ENCODE data around the gene TMEM161A.

Gene TMEM161A

DNA sequence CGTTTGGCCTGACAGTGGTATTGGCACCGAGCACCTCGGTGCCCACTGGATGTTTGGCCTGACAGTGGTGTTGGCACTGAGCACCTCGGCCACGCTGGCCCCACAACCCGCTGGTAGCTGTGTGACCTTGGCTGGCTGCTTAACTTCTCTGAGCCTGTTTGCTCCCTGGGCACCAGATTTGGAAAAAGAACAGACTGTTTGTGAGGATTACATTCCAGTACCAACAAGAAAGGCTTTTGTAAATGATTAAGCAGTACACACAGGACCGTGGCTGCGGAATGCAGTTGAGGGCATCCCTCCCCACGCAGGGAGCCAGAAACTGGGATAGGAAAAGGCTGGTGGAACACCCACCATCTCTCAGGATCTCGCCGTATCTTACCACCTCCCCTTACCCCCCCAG is 42.6 kb downstream of the TMEM161A start:
- DNase-seq: no peak

DNA sequence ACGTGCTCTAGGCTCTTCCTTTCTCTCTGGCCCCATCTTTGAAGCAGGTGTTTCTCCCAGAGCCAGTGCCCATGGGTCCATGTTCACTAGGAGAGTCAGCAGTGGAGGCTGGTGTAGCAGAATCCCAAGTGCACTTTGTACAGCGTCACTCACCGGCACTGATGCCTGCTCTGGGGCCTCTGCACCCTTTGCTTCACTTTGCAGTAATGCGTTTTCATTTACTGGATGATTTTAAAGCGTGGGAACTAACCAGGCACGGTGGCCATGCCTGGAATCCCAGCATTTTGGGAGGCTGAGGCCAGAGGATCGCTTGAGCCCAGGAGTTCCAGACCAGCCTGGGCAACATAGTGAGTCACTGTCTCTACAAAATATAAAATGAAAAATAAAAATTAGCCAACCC is 43.8 kb downstream of the TMEM161A start:
- DNase-seq: no peak

DNA sequence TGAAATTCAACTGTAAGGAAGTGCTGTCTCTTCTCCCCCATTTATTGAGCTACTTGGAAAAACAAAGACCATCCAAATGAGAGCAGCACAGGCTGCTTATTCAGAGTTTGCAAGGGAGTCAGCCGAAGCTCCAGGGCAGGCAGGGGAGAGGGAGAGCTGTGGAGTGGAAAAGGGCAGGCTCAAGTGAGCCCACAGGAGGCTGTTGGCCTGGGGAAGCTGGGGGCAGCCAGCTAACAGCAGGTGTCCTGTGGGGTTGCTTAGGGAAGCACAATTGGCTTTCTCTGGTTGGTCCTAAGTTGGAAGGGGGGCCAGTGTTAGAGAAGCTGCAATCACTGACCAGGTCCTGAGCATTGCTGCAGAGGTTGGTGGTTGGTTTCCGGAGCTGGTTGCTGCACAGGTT is 50.6 kb downstream of the TMEM161A start:
- DNase-seq: no peak

DNA sequence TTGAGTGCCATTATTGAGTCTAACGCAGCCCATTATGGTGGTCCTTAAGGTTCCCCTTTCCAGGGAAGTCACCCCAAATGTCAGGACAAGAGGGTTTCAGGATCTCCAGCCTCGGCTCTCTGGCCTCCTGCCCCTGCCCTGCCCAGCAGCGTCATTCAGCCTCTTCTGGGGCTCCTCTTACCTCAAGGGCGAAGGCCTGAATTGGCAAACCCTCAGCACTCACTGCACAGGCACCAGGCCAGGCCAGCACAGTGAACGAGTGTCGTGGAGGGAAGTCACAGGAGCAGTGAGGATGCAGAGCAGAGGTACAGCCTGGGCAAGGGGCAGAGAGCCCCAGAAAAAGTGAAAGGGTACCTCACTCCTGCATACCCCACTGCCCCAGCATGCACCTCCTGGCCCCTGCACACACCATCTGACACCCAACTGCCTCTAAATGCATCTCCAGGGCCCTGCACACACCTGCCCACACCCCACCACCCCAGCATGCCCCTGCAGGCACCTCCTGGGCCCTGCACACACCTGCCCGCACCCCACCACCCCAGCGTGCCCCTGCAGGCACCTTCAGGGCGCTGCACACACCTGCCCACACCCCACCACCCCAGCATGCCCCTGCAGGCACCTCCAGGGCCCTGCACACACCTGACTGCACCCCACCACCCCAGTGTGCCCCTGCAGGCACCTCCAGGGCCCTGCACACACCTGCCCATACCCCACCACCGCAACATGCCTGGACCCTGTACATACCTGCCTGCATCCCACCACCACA is 54.7 kb downstream of the TMEM161A start:
- DNase-seq: no peak

DNA sequence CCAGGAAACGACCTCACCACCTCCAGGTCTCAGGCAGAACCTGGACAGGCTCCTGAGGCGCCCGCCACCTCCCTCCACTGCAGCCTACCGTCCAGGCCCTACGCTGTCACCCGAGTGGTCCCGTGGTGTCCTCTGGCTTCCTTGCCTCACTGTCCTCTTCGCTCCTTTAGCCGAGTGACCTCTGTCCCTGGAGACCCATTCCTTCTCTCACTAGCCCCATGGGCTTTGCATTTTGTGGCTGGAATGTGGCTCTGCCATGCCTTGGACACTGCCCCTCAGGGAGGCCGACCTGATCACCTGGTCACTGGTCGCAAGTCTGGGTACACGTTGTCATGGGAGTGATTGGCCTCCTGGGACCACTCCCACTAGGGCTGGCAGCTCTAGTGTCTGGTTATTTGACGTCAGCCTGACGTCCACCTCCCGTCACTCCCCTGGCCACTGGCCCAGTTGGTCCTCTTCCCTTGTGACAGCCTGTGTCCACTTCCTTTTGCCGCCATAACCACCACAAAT is 56.6 kb downstream of the TMEM161A start:
- DNase-seq: no peak

DNA sequence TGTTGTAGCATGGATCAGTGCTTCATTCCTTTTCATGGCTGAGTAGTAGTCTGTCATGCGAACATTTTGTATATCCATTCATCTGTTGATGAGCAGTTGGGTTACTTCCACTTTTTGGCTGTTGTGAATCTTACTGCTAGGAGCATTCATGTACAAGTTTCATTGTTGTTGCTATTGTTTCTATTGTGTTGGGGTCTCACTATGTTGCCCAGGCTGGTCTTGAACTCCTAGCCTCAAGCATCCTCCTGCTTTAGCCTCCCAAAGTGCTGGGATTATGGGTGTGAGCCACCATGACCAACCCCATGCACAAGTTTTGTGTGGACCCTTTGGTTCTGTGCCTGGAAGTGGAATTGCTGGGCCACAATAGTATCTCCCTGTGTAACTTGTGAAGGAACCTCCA is 58.7 kb downstream of the TMEM161A start:
- DNase-seq: no peak

DNA sequence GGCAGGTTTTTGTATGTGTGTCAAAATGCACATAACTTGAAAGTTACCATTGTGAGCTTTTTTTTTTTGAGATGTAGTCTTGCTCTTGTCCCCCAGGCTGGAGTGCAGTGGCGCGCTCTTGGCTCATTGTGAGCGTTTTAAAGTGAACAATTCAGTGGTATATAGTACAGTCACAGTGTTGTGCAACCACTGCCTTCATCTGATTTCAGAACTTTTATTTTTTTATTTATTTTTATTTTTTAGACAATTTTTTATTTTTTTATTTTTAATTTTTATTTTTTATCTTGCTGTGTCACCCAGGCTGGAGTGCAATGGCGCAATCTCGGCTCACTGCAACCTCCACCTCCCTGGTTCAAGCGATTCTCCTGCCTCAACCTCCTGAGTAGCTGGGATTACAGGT is 59.5 kb downstream of the TMEM161A start:
- DNase-seq: no peak

DNA sequence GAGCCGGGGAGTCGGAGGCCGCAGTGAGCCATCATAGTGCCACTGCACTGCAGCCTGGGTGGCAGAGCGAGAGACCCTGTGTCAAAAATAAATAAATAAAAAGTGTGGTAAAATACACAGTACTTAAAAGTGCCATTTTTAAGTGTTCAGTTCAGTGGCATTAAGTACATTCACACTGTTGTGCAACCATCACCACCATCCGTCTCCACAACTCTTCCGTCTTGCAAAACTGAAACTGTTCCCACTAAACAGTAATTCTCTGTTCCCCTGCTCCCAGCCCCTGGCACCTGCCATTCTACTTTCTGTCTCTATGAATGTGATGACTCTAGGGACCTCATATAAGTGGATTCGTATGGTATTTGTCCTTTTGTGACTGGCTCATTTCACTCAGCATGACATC is 61.2 kb downstream of the TMEM161A start:
- no peak for DNase-seq

DNA sequence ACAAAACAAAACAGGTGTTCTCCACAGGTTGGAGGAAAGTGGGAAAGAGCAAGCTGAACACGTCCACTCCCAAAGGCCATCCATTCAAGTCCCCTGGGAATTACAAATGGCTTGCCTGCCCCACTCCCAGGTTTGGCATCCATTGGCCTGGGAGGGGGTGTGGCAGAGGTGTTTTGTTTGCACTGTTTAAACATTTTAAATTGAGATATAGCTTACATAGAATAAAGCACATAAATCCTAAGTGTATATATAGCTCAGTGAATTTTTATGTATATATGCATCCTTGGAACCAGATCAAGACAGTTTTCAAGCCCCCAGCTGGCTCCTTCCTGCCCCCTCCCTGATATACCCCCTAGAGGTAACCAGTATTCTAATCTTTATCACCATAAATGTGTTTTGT is 61.8 kb downstream of the TMEM161A start:
- no peak for DNase-seq

DNA sequence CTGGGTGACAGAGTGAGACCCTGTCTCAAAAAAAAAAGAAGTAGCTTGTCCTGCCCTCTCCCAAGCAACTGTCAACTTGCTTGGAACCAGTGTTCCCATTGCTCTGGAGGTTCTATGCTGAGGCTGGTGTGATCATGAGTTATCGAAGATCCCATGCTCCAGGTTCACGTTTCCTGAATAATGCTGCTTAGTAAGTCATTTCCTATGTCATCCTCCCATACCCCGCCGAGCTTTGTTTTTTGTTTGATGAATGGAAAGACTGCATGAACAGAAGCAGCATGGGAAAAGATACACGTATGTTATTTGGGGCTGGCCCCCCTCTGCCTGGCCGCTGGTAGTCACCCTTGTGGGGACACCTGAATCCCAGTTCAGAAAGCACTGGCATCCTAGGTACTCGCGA is 63.2 kb downstream of the TMEM161A start:
- no peak for DNase-seq

DNA sequence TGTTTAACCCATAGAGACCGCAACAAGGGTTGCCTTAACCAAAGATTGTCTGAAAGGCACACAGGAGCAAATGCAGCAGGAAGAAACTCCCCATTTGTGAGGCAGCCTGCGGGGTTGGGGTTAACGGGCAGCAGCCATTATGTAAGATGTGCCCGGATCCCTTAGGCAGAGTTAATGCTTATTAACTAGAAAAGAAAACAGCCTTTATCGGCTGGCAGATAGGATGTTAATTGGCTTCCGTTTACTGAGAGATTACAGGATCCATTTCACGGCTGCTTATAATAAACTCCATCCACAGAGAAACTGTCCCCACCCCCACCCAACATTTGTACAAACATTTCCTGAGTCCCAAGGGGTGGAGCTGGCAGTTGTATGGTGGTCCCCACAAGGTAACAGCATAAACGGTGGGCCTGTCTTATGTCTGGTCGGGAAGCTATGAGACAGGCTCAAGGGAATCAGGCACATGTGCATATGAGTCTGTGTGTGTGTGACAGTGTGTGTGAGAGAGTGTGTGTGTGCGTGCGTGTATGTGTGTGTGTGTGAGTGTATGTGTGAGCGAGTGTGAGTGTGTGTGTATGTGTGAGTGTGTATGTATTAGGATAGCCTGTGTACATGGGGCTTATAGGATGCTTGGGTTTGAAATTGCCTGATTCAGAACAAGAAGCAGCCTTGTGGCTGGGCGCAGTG is 63.9 kb downstream of the TMEM161A start:
- no peak for DNase-seq

DNA sequence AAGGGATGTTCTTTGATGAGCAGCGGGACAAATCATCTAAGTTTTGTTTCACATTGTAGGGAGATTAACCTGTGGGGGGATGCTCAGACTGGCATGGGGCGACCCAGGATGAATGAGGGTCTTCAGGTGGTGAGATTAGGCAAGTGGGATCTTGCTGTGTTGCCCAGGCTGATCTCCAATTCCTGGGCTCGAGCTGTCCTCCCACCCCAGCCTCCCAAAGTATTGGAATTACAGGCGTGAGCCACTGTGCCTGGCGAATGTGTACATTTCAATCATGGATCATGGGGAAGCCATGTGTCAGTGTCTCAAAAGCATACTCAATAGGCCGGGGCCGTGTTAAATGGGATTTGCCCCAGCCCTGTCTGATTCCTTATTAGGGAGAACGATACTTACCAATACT is 66.4 kb downstream of the TMEM161A start:
- no peak for DNase-seq

Data from NK-92 treated with Interleukin-12 subunit alpha and Interleukin-12 subunit beta, amount 100 ng/mL, for 24 hours (cell line).